Neural cell (in vitro differentiated cells): ENCODE data around the gene HDAC11. TPM values are rescaled to one million over a fixed set of nuclear protein-coding genes. Genes with fewer than 3 reads are reported as not detected.

Source experiments
- H2AFZ ChIP-seq: fragments of 200-600, 300-800 bp; sonication (generic), shearing (Covaris generic); 2 replicates; pipeline ENCODE4 v1.6.0; 2014; ENCODE audit warnings: low read depth, mild to moderate bottlenecking, antibody characterized with exemption, low read length, moderate library complexity
- H3F3A ChIP-seq: fragments of 200-600 bp; shearing (Covaris generic); 2 replicates; pipeline ENCODE4 v1.6.1; 2016; ENCODE audit warnings: mild to moderate bottlenecking, moderate library complexity, mixed read lengths, antibody characterized with exemption, low read length; ENCODE audit not compliant: insufficient read depth, poor library complexity, severe bottlenecking
- H3K27ac ChIP-seq: fragments of 200-600, 300-800 bp; sonication (generic), shearing (Covaris generic); 2 replicates; pipeline ENCODE4 v1.5.1; 2014; ENCODE audit warnings: mild to moderate bottlenecking, low read length, moderate library complexity
- H3K27me3 ChIP-seq: fragments of 300-800, 200-600 bp; sonication (generic), shearing (Covaris generic); 2 replicates; pipeline ENCODE4 v1.6.0; 2014; ENCODE audit warnings: mild to moderate bottlenecking, low read depth, low read length, moderate library complexity; ENCODE audit not compliant: insufficient read depth
- H3K36me3 ChIP-seq: fragments of 300-800, 200-600 bp; sonication (generic), shearing (Covaris generic); 2 replicates; pipeline ENCODE4 v1.5.1; 2014; ENCODE audit warnings: mild to moderate bottlenecking, antibody characterized with exemption, low read length, moderate library complexity; ENCODE audit not compliant: insufficient read depth
- H3K4me2 ChIP-seq: fragments of 300-800, 200-600 bp; sonication (generic), shearing (Covaris generic); 2 replicates; pipeline ENCODE4 v1.6.0; 2014; ENCODE audit warnings: mild to moderate bottlenecking, low read length
- H3K4me3 ChIP-seq: fragments of 300-800, 200-600 bp; sonication (generic), shearing (Covaris generic); 2 replicates; pipeline ENCODE4 v1.5.1; 2014; ENCODE audit warnings: mild to moderate bottlenecking, low read length, moderate library complexity
- H3K79me2 ChIP-seq: fragments of 200-600 bp; shearing (Covaris generic); replicated peaks from 2 replicates; pipeline ENCODE4 v1.6.0; 2014; ENCODE audit warnings: mild to moderate bottlenecking, low read length, moderate library complexity; ENCODE audit not compliant: insufficient read depth
- H3K9ac ChIP-seq: fragments of 300-800, 200-600 bp; sonication (generic), shearing (Covaris generic); 2 replicates; pipeline ENCODE4 v1.6.1; 2016; ENCODE audit warnings: mild to moderate bottlenecking, low read length, mixed read lengths
- H3K9me2 ChIP-seq: fragments of 200-600 bp; shearing (Covaris generic); 2 replicates; pipeline ENCODE4 v1.6.1; 2016; ENCODE audit warnings: mild to moderate bottlenecking, low read length, mixed read lengths; ENCODE audit not compliant: insufficient read depth
- H3K9me3 ChIP-seq: fragments of 200-600, 300-800 bp; sonication (generic), shearing (Covaris generic); 2 replicates; pipeline ENCODE4 v1.6.1; 2016; ENCODE audit warnings: mild to moderate bottlenecking, mixed run types, low read length, moderate library complexity, mixed read lengths
- H4K20me1 ChIP-seq: fragments of 200-600 bp; shearing (Covaris generic); 2 replicates; pipeline ENCODE4 v1.6.1; 2016; ENCODE audit warnings: mild to moderate bottlenecking, mixed run types; ENCODE audit not compliant: insufficient read depth
- EP300 ChIP-seq: fragments of 450-650 bp; conservative IDR thresholded peaks from 2 replicates; pipeline ENCODE4 v1.6.1; 2014; ENCODE audit warnings: antibody characterized with exemption, mild to moderate bottlenecking, moderate library complexity; ENCODE audit not compliant: poor library complexity, severe bottlenecking
- EZH2 ChIP-seq: fragments of 200-600, 300-800 bp; shearing (Covaris generic), sonication (generic); IDR thresholded peaks from 2 replicates; pipeline ENCODE4 v1.6.1; 2014; ENCODE audit warnings: antibody characterized with exemption, low read length, borderline replicate concordance, mild to moderate bottlenecking; ENCODE audit not compliant: insufficient read depth, poor library complexity, severe bottlenecking
- MXI1 ChIP-seq: fragments of 450-650 bp; conservative IDR thresholded peaks from 2 replicates; pipeline ENCODE4 v1.6.1; 2014; ENCODE audit warnings: antibody characterized with exemption, mild to moderate bottlenecking; ENCODE audit not compliant: poor library complexity, severe bottlenecking
- POLR2AphosphoS5 ChIP-seq: IDR thresholded peaks from 2 replicates; pipeline ENCODE4 v1.6.1; 2012
- RAD21 ChIP-seq: fragments of 450-650 bp; conservative IDR thresholded peaks from 2 replicates; pipeline ENCODE4 v1.6.1; 2014; ENCODE audit warnings: antibody characterized with exemption, mild to moderate bottlenecking, moderate library complexity
- SMC3 ChIP-seq: fragments of 450-650 bp; conservative IDR thresholded peaks from 2 replicates; pipeline ENCODE4 v1.6.1; 2014; ENCODE audit warnings: antibody characterized with exemption, mild to moderate bottlenecking, moderate library complexity; ENCODE audit not compliant: poor library complexity
- TAF1 ChIP-seq: IDR thresholded peaks from 2 replicates; pipeline ENCODE4 v1.6.1; 2012; ENCODE audit warnings: low read depth
- polyA plus RNA-seq: library from polyadenylated mRNA; depleted of rRNA; stranded (reverse); fragments of >200 nt; gene quantifications from 2 replicates; pipeline ENCODE4 v1.2.3, GENCODE V29; 2014
- TF ChIP-seq, protein P1 (sequence below): IDR thresholded peaks from 2 replicates; pipeline ENCODE4 v1.6.1; 2012; ENCODE audit warnings: borderline replicate concordance
- TF ChIP-seq, protein P2 (sequence below): fragments of 450-650 bp; IDR thresholded peaks from 2 replicates; pipeline ENCODE4 v1.5.1; 2014; ENCODE audit warnings: antibody characterized with exemption, mild to moderate bottlenecking, moderate library complexity; ENCODE audit not compliant: poor library complexity, severe bottlenecking

Gene HDAC11
- polyA plus RNA-seq, 1 donor from 2014 or later = 14.8 TPM

- TF ChIP-seq, protein P1, sequence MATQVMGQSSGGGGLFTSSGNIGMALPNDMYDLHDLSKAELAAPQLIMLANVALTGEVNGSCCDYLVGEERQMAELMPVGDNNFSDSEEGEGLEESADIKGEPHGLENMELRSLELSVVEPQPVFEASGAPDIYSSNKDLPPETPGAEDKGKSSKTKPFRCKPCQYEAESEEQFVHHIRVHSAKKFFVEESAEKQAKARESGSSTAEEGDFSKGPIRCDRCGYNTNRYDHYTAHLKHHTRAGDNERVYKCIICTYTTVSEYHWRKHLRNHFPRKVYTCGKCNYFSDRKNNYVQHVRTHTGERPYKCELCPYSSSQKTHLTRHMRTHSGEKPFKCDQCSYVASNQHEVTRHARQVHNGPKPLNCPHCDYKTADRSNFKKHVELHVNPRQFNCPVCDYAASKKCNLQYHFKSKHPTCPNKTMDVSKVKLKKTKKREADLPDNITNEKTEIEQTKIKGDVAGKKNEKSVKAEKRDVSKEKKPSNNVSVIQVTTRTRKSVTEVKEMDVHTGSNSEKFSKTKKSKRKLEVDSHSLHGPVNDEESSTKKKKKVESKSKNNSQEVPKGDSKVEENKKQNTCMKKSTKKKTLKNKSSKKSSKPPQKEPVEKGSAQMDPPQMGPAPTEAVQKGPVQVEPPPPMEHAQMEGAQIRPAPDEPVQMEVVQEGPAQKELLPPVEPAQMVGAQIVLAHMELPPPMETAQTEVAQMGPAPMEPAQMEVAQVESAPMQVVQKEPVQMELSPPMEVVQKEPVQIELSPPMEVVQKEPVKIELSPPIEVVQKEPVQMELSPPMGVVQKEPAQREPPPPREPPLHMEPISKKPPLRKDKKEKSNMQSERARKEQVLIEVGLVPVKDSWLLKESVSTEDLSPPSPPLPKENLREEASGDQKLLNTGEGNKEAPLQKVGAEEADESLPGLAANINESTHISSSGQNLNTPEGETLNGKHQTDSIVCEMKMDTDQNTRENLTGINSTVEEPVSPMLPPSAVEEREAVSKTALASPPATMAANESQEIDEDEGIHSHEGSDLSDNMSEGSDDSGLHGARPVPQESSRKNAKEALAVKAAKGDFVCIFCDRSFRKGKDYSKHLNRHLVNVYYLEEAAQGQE = no peak
Measured at GRCh38 chr3:13543253-13543652, 63.1 kb downstream of the HDAC11 start (continued).

- Histone ChIP-seq H3K9ac (no peak overlapping the region), H3K9me3 (no peaks in the 10 kb centered on the region), H3K27me3 (peaks cover 9% of the 10 kb centered on the region), H3K4me3 (no peak overlapping the region), H3K4me2 (no peak overlapping the region), H3K36me3 (no peaks in the 10 kb centered on the region), H3K79me2 (no peaks in the 10 kb centered on the region), H3K27ac (no peak overlapping the region), H3K9me2 (no peaks in the 10 kb centered on the region), H4K20me1 (no peaks in the 10 kb centered on the region), H3F3A (no peaks in the 10 kb centered on the region), H2AFZ (no peak overlapping the region)
- TF ChIP-seq SMC3 (no peak), EZH2 (no peak), EP300 (no peak), MXI1 (no peak), TAF1 (no peak), RAD21 (no peak), POLR2AphosphoS5 (no peak)
- TF ChIP-seq, protein P2, sequence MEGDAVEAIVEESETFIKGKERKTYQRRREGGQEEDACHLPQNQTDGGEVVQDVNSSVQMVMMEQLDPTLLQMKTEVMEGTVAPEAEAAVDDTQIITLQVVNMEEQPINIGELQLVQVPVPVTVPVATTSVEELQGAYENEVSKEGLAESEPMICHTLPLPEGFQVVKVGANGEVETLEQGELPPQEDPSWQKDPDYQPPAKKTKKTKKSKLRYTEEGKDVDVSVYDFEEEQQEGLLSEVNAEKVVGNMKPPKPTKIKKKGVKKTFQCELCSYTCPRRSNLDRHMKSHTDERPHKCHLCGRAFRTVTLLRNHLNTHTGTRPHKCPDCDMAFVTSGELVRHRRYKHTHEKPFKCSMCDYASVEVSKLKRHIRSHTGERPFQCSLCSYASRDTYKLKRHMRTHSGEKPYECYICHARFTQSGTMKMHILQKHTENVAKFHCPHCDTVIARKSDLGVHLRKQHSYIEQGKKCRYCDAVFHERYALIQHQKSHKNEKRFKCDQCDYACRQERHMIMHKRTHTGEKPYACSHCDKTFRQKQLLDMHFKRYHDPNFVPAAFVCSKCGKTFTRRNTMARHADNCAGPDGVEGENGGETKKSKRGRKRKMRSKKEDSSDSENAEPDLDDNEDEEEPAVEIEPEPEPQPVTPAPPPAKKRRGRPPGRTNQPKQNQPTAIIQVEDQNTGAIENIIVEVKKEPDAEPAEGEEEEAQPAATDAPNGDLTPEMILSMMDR = no peak
- TF ChIP-seq, protein P1 = no peak
Measured at GRCh38 chr3:13544293-13544831, 64.3 kb downstream of the HDAC11 start.
